Upper lobe of left lung (tissue), 4 donors: ENCODE results near the gene CCDC124.

Source experiments
- CTCF ChIP-seq, 6 experiments: fragments of 450-650 bp in 4 of 6; fragments of 200-600 bp in 2 of 6; sonication (generic) in 2 of 6; IDR thresholded peaks; one replicate each; pipeline ENCODE4 v1.5.1; 2016 to 2019; ENCODE audit warnings: antibody characterized with exemption in 6 of 6
- POLR2A ChIP-seq, 4 donors: fragments of 450-650 bp; IDR thresholded peaks; one replicate each; pipeline ENCODE4 v1.5.1; 2016 to 2017; ENCODE audit warnings: antibody characterized with exemption in 4 of 4, mild to moderate bottlenecking in 2 of 4

GRCh38 chr19:17957885-17958284, 25.1 kb downstream of the CCDC124 start:
- TF ChIP-seq CTCF (IDR thresholded peaks at IDR 0.05) = no peak
- TF ChIP-seq POLR2A (IDR thresholded peaks at IDR 0.05) = no peak
